ENCODE results near the gene LKAAEAR1. TPM values are rescaled to one million over a fixed set of nuclear protein-coding genes. Genes with fewer than 3 reads are reported as not detected.

The LKAAEAR1 gene
- total and polyA plus RNA-seq, 2 of the 13 experiments (the other 11 are each of a cell fraction or from before 2014, with no cell fraction given): not detected

DNA sequence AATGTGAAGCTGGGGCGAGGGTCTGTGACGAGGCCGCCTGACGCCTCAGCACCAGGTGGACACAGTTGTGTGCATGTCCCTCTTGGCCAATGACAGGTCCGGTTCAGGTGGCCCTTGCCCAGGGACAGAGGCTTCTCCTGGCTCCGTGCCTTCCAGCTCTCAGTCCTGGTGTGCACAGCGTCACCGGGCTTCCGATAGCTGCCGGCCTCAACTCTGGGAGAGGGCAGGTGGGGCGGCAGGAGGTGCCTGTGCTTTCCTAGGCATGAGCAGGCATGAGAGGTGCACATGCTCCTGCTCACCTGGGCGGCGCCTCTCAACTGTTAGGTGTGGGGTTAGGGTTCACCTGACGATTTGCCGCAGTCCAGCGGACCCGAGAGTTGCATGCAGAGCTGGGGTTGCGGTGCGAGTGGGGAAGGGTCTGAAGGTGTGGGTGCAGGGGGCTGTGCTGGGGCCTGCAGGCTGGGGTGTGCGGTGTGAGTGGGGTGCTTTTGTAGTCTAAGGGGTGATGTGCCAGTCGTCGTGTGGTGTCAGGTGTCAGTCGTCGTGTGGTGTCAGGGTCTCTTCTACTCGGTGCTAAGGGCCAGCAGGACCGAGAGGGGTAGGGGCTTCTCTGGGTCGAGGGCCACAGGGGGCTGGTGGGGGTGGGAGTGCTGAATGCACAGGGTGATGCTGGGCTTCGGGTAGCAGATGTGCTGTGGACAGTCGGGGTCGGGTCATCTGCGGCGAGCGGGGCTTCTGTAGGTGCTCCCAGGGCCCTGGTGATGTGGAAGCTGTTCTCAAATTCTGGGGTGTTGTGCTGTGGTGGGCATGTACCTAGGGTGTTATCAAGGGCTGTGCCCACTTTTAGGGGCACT, 31.0 kb downstream of the LKAAEAR1 start (continued):
- no peak; the same call in 1 of the 2 replicates for TF ChIP-seq ZNF264 (CRISPR knock-in tag; IDR thresholded peaks at IDR 0.05)
- TF ChIP-seq YY1 (IDR thresholded peaks at IDR 0.05; ENCODE audit: insufficient read depth, insufficient replicate concordance, low read depth, low read length): no peak
- no peak for TF ChIP-seq HNRNPK (IDR thresholded peaks at IDR 0.05; ENCODE audit: low read depth, low read length, poor library complexity, severe bottlenecking)
- no peak for TF ChIP-seq CBX2 (IDR thresholded peaks at IDR 0.05; ENCODE audit: low read depth, low read length)
- no peak for TF ChIP-seq CBX2 (CRISPR knock-in tag; IDR thresholded peaks at IDR 0.05; ENCODE audit: low read depth)
- TF ChIP-seq ZC3H4 (CRISPR knock-in tag; IDR thresholded peaks at IDR 0.05; ENCODE audit: borderline replicate concordance): no peak
- TF ChIP-seq, protein P1, sequence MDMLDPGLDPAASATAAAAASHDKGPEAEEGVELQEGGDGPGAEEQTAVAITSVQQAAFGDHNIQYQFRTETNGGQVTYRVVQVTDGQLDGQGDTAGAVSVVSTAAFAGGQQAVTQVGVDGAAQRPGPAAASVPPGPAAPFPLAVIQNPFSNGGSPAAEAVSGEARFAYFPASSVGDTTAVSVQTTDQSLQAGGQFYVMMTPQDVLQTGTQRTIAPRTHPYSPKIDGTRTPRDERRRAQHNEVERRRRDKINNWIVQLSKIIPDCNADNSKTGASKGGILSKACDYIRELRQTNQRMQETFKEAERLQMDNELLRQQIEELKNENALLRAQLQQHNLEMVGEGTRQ (IDR thresholded peaks at IDR 0.05; ENCODE audit: low read depth, low read length): no peak
- TF ChIP-seq, protein P1 (CRISPR knock-in tag; IDR thresholded peaks at IDR 0.05; ENCODE audit: borderline replicate concordance): no peak
- 0 out of 2 replicates have a peak, but pooled peaks have one; percentile 15 for TF ChIP-seq ZNF780A (CRISPR knock-in tag; IDR thresholded peaks at IDR 0.05)
- TF ChIP-seq LCORL (IDR thresholded peaks at IDR 0.05): no peak
- peak; percentile 13; the same call in 1 of the 2 replicates for TF ChIP-seq LCORL (CRISPR knock-in tag; IDR thresholded peaks at IDR 0.05)
- TF ChIP-seq, protein P2, sequence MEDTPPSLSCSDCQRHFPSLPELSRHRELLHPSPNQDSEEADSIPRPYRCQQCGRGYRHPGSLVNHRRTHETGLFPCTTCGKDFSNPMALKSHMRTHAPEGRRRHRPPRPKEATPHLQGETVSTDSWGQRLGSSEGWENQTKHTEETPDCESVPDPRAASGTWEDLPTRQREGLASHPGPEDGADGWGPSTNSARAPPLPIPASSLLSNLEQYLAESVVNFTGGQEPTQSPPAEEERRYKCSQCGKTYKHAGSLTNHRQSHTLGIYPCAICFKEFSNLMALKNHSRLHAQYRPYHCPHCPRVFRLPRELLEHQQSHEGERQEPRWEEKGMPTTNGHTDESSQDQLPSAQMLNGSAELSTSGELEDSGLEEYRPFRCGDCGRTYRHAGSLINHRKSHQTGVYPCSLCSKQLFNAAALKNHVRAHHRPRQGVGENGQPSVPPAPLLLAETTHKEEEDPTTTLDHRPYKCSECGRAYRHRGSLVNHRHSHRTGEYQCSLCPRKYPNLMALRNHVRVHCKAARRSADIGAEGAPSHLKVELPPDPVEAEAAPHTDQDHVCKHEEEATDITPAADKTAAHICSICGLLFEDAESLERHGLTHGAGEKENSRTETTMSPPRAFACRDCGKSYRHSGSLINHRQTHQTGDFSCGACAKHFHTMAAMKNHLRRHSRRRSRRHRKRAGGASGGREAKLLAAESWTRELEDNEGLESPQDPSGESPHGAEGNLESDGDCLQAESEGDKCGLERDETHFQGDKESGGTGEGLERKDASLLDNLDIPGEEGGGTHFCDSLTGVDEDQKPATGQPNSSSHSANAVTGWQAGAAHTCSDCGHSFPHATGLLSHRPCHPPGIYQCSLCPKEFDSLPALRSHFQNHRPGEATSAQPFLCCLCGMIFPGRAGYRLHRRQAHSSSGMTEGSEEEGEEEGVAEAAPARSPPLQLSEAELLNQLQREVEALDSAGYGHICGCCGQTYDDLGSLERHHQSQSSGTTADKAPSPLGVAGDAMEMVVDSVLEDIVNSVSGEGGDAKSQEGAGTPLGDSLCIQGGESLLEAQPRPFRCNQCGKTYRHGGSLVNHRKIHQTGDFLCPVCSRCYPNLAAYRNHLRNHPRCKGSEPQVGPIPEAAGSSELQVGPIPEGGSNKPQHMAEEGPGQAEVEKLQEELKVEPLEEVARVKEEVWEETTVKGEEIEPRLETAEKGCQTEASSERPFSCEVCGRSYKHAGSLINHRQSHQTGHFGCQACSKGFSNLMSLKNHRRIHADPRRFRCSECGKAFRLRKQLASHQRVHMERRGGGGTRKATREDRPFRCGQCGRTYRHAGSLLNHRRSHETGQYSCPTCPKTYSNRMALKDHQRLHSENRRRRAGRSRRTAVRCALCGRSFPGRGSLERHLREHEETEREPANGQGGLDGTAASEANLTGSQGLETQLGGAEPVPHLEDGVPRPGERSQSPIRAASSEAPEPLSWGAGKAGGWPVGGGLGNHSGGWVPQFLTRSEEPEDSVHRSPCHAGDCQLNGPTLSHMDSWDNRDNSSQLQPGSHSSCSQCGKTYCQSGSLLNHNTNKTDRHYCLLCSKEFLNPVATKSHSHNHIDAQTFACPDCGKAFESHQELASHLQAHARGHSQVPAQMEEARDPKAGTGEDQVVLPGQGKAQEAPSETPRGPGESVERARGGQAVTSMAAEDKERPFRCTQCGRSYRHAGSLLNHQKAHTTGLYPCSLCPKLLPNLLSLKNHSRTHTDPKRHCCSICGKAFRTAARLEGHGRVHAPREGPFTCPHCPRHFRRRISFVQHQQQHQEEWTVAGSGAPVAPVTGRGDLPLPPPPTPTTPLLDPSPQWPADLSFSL (CRISPR knock-in tag; IDR thresholded peaks at IDR 0.05): no peak; the same call in 1 of the 2 replicates
- no peak for TF ChIP-seq NCOA5 (CRISPR knock-in tag; IDR thresholded peaks at IDR 0.05)
- TF ChIP-seq SP140L (CRISPR knock-in tag; IDR thresholded peaks at IDR 0.05; ENCODE audit: borderline replicate concordance): no peak
- no peak for TF ChIP-seq ZMYM4 (CRISPR knock-in tag; IDR thresholded peaks at IDR 0.05)
- TF ChIP-seq NFE2L1 (CRISPR knock-in tag; IDR thresholded peaks at IDR 0.05; ENCODE audit: borderline replicate concordance): peak; percentile 48; the same call in 1 of the 2 replicates
- TF ChIP-seq, protein P3, sequence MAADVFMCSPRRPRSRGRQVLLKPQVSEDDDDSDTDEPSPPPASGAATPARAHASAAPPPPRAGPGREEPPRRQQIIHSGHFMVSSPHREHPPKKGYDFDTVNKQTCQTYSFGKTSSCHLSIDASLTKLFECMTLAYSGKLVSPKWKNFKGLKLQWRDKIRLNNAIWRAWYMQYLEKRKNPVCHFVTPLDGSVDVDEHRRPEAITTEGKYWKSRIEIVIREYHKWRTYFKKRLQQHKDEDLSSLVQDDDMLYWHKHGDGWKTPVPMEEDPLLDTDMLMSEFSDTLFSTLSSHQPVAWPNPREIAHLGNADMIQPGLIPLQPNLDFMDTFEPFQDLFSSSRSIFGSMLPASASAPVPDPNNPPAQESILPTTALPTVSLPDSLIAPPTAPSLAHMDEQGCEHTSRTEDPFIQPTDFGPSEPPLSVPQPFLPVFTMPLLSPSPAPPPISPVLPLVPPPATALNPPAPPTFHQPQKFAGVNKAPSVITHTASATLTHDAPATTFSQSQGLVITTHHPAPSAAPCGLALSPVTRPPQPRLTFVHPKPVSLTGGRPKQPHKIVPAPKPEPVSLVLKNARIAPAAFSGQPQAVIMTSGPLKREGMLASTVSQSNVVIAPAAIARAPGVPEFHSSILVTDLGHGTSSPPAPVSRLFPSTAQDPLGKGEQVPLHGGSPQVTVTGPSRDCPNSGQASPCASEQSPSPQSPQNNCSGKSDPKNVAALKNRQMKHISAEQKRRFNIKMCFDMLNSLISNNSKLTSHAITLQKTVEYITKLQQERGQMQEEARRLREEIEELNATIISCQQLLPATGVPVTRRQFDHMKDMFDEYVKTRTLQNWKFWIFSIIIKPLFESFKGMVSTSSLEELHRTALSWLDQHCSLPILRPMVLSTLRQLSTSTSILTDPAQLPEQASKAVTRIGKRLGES (CRISPR knock-in tag; IDR thresholded peaks at IDR 0.05; ENCODE audit: borderline replicate concordance): no peak
- peak; percentile 86 for TF ChIP-seq NRL (CRISPR knock-in tag; IDR thresholded peaks at IDR 0.05; ENCODE audit: borderline replicate concordance)

All from HepG2 (cell line).